ENCODE measurements around the gene IQSEC3. TPM values are rescaled to one million over a fixed set of nuclear protein-coding genes. Genes with fewer than 3 reads are reported as not detected.

The IQSEC3 gene
- total and polyA plus RNA-seq, 4 donors = 0.29 to 7.5 (median 1.5) TPM

DNA sequence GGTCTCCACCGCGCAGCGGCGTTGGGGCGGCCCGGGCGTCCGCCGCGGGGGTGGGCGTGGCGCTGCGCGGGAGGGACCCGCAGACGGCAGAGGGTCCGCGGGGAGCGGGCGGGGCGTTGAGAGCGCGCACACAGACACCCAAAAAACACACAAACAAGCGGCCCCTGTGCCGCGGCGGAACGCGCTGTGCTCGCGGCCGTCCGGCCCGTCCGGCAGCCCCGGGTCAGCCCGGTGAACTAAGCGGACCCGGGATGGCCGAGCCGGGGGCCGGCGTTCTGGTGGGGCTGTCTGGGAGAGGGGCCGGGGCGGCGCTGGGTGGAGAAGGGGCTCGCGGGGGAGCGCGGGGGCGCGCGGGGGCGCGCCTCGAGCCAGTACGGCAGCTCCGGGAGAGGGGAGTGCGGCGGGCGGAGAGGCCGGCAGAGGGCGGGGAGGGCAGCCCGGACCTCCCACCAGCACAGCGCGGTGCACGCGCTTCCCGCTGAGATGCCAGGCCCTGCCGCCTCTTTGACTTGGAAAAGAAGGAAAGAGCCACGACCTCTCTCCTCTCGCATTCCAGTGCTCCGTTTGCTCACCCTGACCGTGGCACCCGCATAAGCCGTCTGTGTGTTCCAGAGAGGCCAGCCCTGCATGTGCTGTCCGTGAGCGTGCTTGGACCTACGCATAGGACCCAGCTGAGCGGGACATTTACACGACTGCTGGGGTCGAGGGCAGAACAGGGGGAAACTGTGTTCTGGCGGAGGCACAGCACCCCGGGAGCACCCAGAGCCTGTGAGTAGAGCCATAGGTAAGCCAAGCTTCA lies 137.1 kb downstream of the IQSEC3 start:
- WGBS, 2 donors = 12 to 28% methylated on average over 52 to 84 of the region's 84 CpGs
- DNase-seq (peak; percentile 45 to 72 (median 63)), ATAC-seq (ENCODE audit: insufficient read depth, low FRiP score) (peak; percentile 51)
- Histone ChIP-seq H3K36me3 (ENCODE audit: control insufficient read depth in 4 of 4, insufficient read depth in 4 of 4, low read length in 4 of 4) (no peaks in the 10 kb centered on the region), H3K27ac (ENCODE audit: low read depth in 1 of 2, low read length in 1 of 2) (no peak overlapping the region), H3K9ac (ENCODE audit: insufficient read depth in 1 of 2, low read length in 2 of 2) (peak overlapping the region in 1 of 2 donors; percentile 37), H3K4me3 (no peak overlapping the region), H3K9me3 (ENCODE audit: control insufficient read depth in 4 of 4, insufficient read depth in 3 of 4, low read length in 3 of 4) (peaks cover 0 to 3% (median 0%) of the 10 kb centered on the region in 4 donors), H3K4me1 (ENCODE audit: control insufficient read depth in 5 of 5, insufficient read depth in 5 of 5, low read length in 5 of 5) (peaks cover 0 to 8% (median 6%) of the 10 kb centered on the region in 5 donors), H3K27me3 (ENCODE audit: control insufficient read depth in 3 of 3, insufficient read depth in 3 of 3, low read length in 2 of 3) (peaks cover 0 to 3% (median 2%) of the 10 kb centered on the region in 3 donors)
- TF ChIP-seq, protein P1, sequence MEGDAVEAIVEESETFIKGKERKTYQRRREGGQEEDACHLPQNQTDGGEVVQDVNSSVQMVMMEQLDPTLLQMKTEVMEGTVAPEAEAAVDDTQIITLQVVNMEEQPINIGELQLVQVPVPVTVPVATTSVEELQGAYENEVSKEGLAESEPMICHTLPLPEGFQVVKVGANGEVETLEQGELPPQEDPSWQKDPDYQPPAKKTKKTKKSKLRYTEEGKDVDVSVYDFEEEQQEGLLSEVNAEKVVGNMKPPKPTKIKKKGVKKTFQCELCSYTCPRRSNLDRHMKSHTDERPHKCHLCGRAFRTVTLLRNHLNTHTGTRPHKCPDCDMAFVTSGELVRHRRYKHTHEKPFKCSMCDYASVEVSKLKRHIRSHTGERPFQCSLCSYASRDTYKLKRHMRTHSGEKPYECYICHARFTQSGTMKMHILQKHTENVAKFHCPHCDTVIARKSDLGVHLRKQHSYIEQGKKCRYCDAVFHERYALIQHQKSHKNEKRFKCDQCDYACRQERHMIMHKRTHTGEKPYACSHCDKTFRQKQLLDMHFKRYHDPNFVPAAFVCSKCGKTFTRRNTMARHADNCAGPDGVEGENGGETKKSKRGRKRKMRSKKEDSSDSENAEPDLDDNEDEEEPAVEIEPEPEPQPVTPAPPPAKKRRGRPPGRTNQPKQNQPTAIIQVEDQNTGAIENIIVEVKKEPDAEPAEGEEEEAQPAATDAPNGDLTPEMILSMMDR (IDR thresholded peaks at IDR 0.05; ENCODE audit: control extremely low read depth, extremely low read depth) = no peak

DNA sequence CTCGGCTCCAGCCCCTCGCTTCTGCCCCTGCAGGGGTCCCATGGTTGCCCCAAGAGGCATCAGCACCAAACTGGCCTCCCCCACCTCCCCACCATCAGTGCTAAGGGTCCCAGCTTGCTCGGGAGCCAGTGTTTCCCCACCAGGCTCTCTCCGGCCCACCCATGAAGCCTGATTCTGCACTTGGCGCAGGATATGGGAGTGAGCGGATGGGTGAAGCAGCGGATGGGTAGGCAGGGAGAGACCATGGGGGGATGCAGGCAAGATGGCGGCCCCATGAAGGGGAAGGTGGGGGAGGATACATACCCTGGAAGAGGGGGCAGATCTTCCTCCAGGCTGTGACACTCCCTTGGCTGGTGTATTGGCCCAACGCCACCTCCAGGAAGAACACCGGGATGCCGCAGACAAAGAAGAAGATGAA lies 137.7 kb downstream of the IQSEC3 start:
- Histone ChIP-seq H3K9ac (ENCODE audit: insufficient read depth in 1 of 2, low read length in 2 of 2) (peak overlapping the region in 1 of 2 donors; percentile 37), H3K4me1 (ENCODE audit: control insufficient read depth in 5 of 5, insufficient read depth in 5 of 5, low read length in 5 of 5) (peaks cover 0 to 8% (median 6%) of the 10 kb centered on the region in 5 donors), H3K9me3 (ENCODE audit: control insufficient read depth in 4 of 4, insufficient read depth in 3 of 4, low read length in 3 of 4) (peaks cover 0 to 4% (median 0%) of the 10 kb centered on the region in 4 donors), H3K27me3 (ENCODE audit: control insufficient read depth in 3 of 3, insufficient read depth in 3 of 3, low read length in 2 of 3) (peaks cover 0 to 2% (median 0%) of the 10 kb centered on the region in 3 donors), H3K27ac (ENCODE audit: low read depth in 1 of 2, low read length in 1 of 2) (no peak overlapping the region), H3K4me3 (no peak overlapping the region), H3K36me3 (ENCODE audit: control insufficient read depth in 4 of 4, insufficient read depth in 4 of 4, low read length in 4 of 4) (no peaks in the 10 kb centered on the region)
- DNase-seq (no peak), ATAC-seq (ENCODE audit: insufficient read depth, low FRiP score) (no peak)
- TF ChIP-seq, protein P1 (IDR thresholded peaks at IDR 0.05; ENCODE audit: control extremely low read depth, extremely low read depth) = no peak
- 84 to 90% methylated on average over 11 of the region's 11 CpGs for WGBS, 2 donors

DNA sequence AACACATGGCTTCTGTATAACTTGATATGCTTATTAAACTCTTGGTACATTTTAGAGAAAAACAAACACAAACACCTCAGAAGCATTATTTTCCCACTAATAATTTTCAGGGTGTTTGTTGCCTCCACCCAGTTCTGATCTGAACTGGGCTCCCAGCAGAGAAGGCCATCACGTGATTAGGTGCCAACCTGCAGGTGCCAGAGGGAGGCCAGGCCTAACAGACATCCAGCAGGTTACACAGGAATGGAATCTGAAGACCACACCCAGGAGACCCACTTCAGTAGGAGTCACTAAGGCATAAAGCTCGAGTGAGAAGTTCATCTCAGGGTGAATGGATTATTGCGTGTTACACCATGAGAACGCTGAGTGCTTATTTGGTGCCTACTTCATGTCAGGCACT lies 138.5 kb downstream of the IQSEC3 start:
- H3K9me3 ChIP-seq (ENCODE audit: control insufficient read depth in 4 of 4, insufficient read depth in 3 of 4, low read length in 3 of 4) = peaks cover 0 to 4% (median 0%) of the 10 kb centered on the region in 4 donors
- DNase-seq (no peak), ATAC-seq (ENCODE audit: insufficient read depth, low FRiP score) (no peak)
- peaks cover 0 to 2% (median 0%) of the 10 kb centered on the region in 3 donors for H3K27me3 ChIP-seq (ENCODE audit: control insufficient read depth in 3 of 3, insufficient read depth in 3 of 3, low read length in 2 of 3)
- no peaks in the 10 kb centered on the region for H3K36me3 ChIP-seq (ENCODE audit: control insufficient read depth in 4 of 4, insufficient read depth in 4 of 4, low read length in 4 of 4)
- WGBS, 2 donors = 72 to 80% methylated on average over 4 of the region's 4 CpGs
- no peak overlapping the region for H3K4me3 ChIP-seq
- no peak overlapping the region for H3K9ac ChIP-seq (ENCODE audit: insufficient read depth in 1 of 2, low read length in 2 of 2)
- peaks cover 0 to 8% (median 6%) of the 10 kb centered on the region in 5 donors for H3K4me1 ChIP-seq (ENCODE audit: control insufficient read depth in 5 of 5, insufficient read depth in 5 of 5, low read length in 5 of 5)
- H3K27ac ChIP-seq (ENCODE audit: low read depth in 1 of 2, low read length in 1 of 2) = no peak overlapping the region
- TF ChIP-seq, protein P1 (IDR thresholded peaks at IDR 0.05; ENCODE audit: control extremely low read depth, extremely low read depth) = no peak
